OCI-LY3 (cell line): Measurements from ENCODE around the gene AUTS2.

Experiments used
- CTCF ChIP-seq: fragments of 200-600, 300-600 bp; sonication (generic); IDR thresholded peaks from 2 replicates; pipeline ENCODE4 v1.5.1; 2014; ENCODE audit warnings: antibody characterized with exemption, low read length, low read depth
- EZH2phosphoT487 ChIP-seq: fragments of 200-600 bp; shearing (Covaris generic); IDR thresholded peaks from 2 replicates; pipeline ENCODE4 v1.6.1; 2018; ENCODE audit warnings: antibody characterized with exemption, mixed run types, low read depth

GRCh38 chr7:69751026-69751425 is 152.8 kb downstream of the AUTS2 start:
- TF ChIP-seq CTCF (no peak), EZH2phosphoT487 (no peak)
